HepG2 (cell line): ENCODE measurements around the gene GPC6. TPM values are rescaled to one million over a fixed set of nuclear protein-coding genes. Genes with fewer than 3 reads are reported as not detected.

Experiments
- ATAC-seq: fragments of 200-7000 bp; cut with Tn5 transposase; 3 replicates; pipeline ENCODE4 v1.9.1; 2020; ENCODE audit warnings: mild to moderate bottlenecking, moderate library complexity
- BruUV-seq: library from RNA; stranded (reverse); fragments of 400-500 nt; replicated peaks from 2 replicates; lab custom pipeline; 2021; lab: Mats Ljungman, UMichigan
- CTCF ChIA-PET: fragments of 300-600 bp; formaldehyde crosslinking; extraction: SDS; loops from one replicate; lab custom pipeline; 2021; ENCODE audit warnings: low total read pairs, inconsistent platforms, low intra/inter-chr PET ratio; lab: Yijun Ruan, JAX
- POLR2A ChIA-PET: fragments of 350-600 bp; sonication (Branson Sonifier 250); formaldehyde crosslinking; loops from one replicate; lab custom pipeline; 2020; ENCODE audit warnings: antibody characterized with exemption, inconsistent platforms; lab: Yijun Ruan, JAX
- DNase-seq: peaks from one replicate; pipeline ENCODE4 v3.0.0-alpha.2; 2015; ENCODE audit warnings: low spot score
- FAIRE-seq: peaks from 3 replicates; lab custom pipeline; 2011; peaks lifted over from hg19 to GRCh38; lab: Jason Lieb, UNC
- H2AFZ ChIP-seq: one replicate; pipeline ENCODE4 v1.6.1; 2011; ENCODE audit warnings: low read length, inconsistent platforms
- H3K27ac ChIP-seq: fragments of 300-600 bp; 3 replicates; pipeline ENCODE4 v1.8.0; 2011; ENCODE audit warnings: mixed run types, mild to moderate bottlenecking, mixed read lengths, low read length, inconsistent platforms; ENCODE audit not compliant: insufficient read depth; ENCODE audit errors: extremely low read length
- H3K27me3 ChIP-seq, 2 experiments: fragments of 200-600 bp in 1 of 2; 2 replicates in 1 of 2; 3 replicates in 1 of 2; pipeline versions ENCODE4 v1.6.0 to v1.8.0; 2011; ENCODE audit warnings: low read length in 2 of 2, mild to moderate bottlenecking in 2 of 2, moderate library complexity in 2 of 2, inconsistent platforms in 1 of 2; ENCODE audit not compliant: insufficient read depth in 2 of 2, control insufficient read depth in 1 of 2
- H3K36me3 ChIP-seq, 2 experiments: fragments of 200-600 bp in 1 of 2; replicated peaks in 1 of 2; 2 replicates in 1 of 2; 3 replicates in 1 of 2; pipeline versions ENCODE4 v1.5.1 to v1.8.0; 2011; ENCODE audit warnings: low read length in 2 of 2, inconsistent platforms in 1 of 2; ENCODE audit not compliant: insufficient read depth in 2 of 2, control insufficient read depth in 1 of 2
- H3K4me1 ChIP-seq: 2 replicates; pipeline ENCODE4 v1.5.1; 2012; ENCODE audit warnings: low read length, inconsistent platforms; ENCODE audit not compliant: insufficient read depth
- H3K4me2 ChIP-seq: 2 replicates; pipeline ENCODE4 v1.6.0; 2011; ENCODE audit warnings: low read depth, low read length, inconsistent platforms
- H3K4me3 ChIP-seq, 3 experiments: fragments of 200-600 bp in 1 of 3; sonication (generic), shearing (Covaris generic) in 1 of 3; replicated peaks in 1 of 3; 2 replicates each; pipeline ENCODE4 v1.5.1; 2011 to 2016; ENCODE audit warnings: low read length in 3 of 3, inconsistent platforms in 2 of 3, low read depth in 2 of 3, mild to moderate bottlenecking in 2 of 3, control low read depth in 1 of 3, mixed read lengths in 1 of 3; ENCODE audit not compliant: insufficient read depth in 1 of 3
- H3K79me2 ChIP-seq: one replicate; pipeline ENCODE4 v1.6.1; 2011; ENCODE audit warnings: low read length, inconsistent platforms; ENCODE audit not compliant: insufficient read depth
- H3K9ac ChIP-seq: 2 replicates; pipeline ENCODE4 v1.6.0; 2011; ENCODE audit warnings: mild to moderate bottlenecking, low read depth, low read length, inconsistent platforms; ENCODE audit not compliant: insufficient read depth
- H3K9me3 ChIP-seq: 2 replicates; pipeline ENCODE4 v1.5.1; 2012; ENCODE audit warnings: mild to moderate bottlenecking, low read length
- H4K20me1 ChIP-seq: 2 replicates; pipeline ENCODE4 v1.6.0; 2011; ENCODE audit warnings: inconsistent platforms, mild to moderate bottlenecking, low read length, moderate library complexity; ENCODE audit not compliant: insufficient read depth
- ARNTL ChIP-seq: sonication (generic); formaldehyde crosslinking; IDR thresholded peaks from 2 replicates; pipeline ENCODE4 v1.4.0; 2020; ENCODE audit warnings: mild to moderate bottlenecking, missing genetic modification reagents
- CREB3 ChIP-seq: sonication (generic); formaldehyde crosslinking; IDR thresholded peaks from 2 replicates; pipeline ENCODE4 v1.5.0; 2020; ENCODE audit warnings: missing genetic modification reagents
- DRAP1 ChIP-seq: IDR thresholded peaks from 2 replicates; pipeline ENCODE4 v1.6.1; 2016; ENCODE audit warnings: missing genetic modification reagents, missing compliant biosample characterization
- KDM4B ChIP-seq: sonication (generic); formaldehyde crosslinking; IDR thresholded peaks from 2 replicates; pipeline ENCODE4 v1.4.0; 2020; ENCODE audit warnings: missing genetic modification reagents
- MED1 ChIP-seq: sonication (generic); formaldehyde crosslinking; IDR thresholded peaks from 2 replicates; pipeline ENCODE4 v1.4.0; 2020; ENCODE audit warnings: missing genetic modification reagents
- MXI1 ChIP-seq: IDR thresholded peaks from 3 replicates; pipeline ENCODE4 v1.6.1; 2012; ENCODE audit warnings: low read depth, low read length, inconsistent platforms, borderline replicate concordance
- POLR2G ChIP-seq: fragments of 200-400 bp; formaldehyde crosslinking; IDR thresholded peaks from 2 replicates; pipeline ENCODE4 v1.6.1; 2018; ENCODE audit warnings: mild to moderate bottlenecking, low read depth, low read length, moderate library complexity
- PTBP1 ChIP-seq: fragments of 200-400 bp; formaldehyde crosslinking; IDR thresholded peaks from 2 replicates; pipeline ENCODE4 v1.6.1; 2018; ENCODE audit warnings: low read length, low read depth; ENCODE audit not compliant: poor library complexity, severe bottlenecking
- RARA ChIP-seq: IDR thresholded peaks from 2 replicates; pipeline ENCODE4 v1.6.1; 2016; ENCODE audit warnings: missing genetic modification reagents, missing compliant biosample characterization
- RXRB ChIP-seq: IDR thresholded peaks from 2 replicates; pipeline ENCODE4 v1.6.1; 2016; ENCODE audit warnings: borderline replicate concordance, missing genetic modification reagents, missing compliant biosample characterization
- SMC3 ChIP-seq: IDR thresholded peaks from 2 replicates; pipeline ENCODE4 v1.6.1; 2011; ENCODE audit warnings: low read length, improper control_type of control experiment
- TAF1 ChIP-seq: sonication (generic); formaldehyde crosslinking; IDR thresholded peaks from 2 replicates; pipeline ENCODE4 v1.4.0; 2020; ENCODE audit warnings: missing genetic modification reagents
- WIZ ChIP-seq: sonication (generic); formaldehyde crosslinking; IDR thresholded peaks from 2 replicates; pipeline ENCODE4 v1.5.1; 2020; ENCODE audit warnings: mild to moderate bottlenecking, missing genetic modification reagents
- ZNF563 ChIP-seq: sonication (generic); formaldehyde crosslinking; IDR thresholded peaks from 2 replicates; pipeline ENCODE4 v1.8.0; 2022; ENCODE audit warnings: mild to moderate bottlenecking, moderate library complexity, missing genetic modification reagents
- ZNF660 ChIP-seq: sonication (generic); formaldehyde crosslinking; IDR thresholded peaks from 2 replicates; pipeline ENCODE4 v1.5.1; 2020; ENCODE audit warnings: mild to moderate bottlenecking, low read depth, missing genetic modification reagents, borderline replicate concordance
- WGBS: methylation state at CpG from one replicate; pipeline ENCODE4 v1.1.6; 2017; ENCODE audit warnings: low lambda C conversion rate; 5-methylcytosine and 5-hydroxymethylcytosine counted together
- in situ Hi-C: cut with HindIII; loops from 2 replicates; pipeline ENCODE4 v1.10.0; 2017; ENCODE audit warnings: low pct_unique_long_range_greater_than_20kb; ENCODE audit not compliant: extremely low pct_ligation_motif_present
- intact Hi-C: fragments of 100-400 bp; cut with micrococcal nuclease; formaldehyde crosslinking; loops from one replicate; pipeline ENCODE4 v1.10.0; 2022; ENCODE audit not compliant: unreplicated experiment
- polyA plus RNA-seq, 8 experiments: library from polyadenylated mRNA; depleted of rRNA in 3 of 8; stranded (reverse) in 7 of 8; unstranded in 1 of 8; fragments of >200 nt; fragmentation: Illumina TruSeq in 4 of 8; extraction: Trizol in 4 of 8; gene quantifications; 2 replicates each; pipeline versions ENCODE4 v1.2.1 to v1.2.3, GENCODE V29; 2011 to 2016; ENCODE audit warnings: low read depth in 4 of 8, missing spikeins in 1 of 8, mixed read lengths in 1 of 8; ENCODE audit not compliant: insufficient read depth in 1 of 8
- total RNA-seq, 5 experiments: library from RNA; depleted of rRNA; stranded (reverse); fragments of >200 nt; fragmentation: Illumina TruSeq; extraction: Trizol; gene quantifications; 2 replicates each; pipeline ENCODE4 v1.2.3, GENCODE V29; 2016; ENCODE audit warnings: low read depth in 1 of 5
- TF ChIP-seq, protein P1 (sequence below): sonication (generic); formaldehyde crosslinking; IDR thresholded peaks from 2 replicates; pipeline ENCODE4 v1.5.0; 2020; ENCODE audit warnings: mild to moderate bottlenecking, missing genetic modification reagents, borderline replicate concordance
- TF ChIP-seq, protein P2 (sequence below): sonication (generic); formaldehyde crosslinking; IDR thresholded peaks from 2 replicates; pipeline ENCODE4 v1.5.0; 2020; ENCODE audit warnings: missing genetic modification reagents

Gene GPC6
- total and polyA plus RNA-seq, 2 of the 13 experiments (the other 11 are each of a cell fraction or from before 2014, with no cell fraction given): 24.5 to 33.9 TPM

DNA sequence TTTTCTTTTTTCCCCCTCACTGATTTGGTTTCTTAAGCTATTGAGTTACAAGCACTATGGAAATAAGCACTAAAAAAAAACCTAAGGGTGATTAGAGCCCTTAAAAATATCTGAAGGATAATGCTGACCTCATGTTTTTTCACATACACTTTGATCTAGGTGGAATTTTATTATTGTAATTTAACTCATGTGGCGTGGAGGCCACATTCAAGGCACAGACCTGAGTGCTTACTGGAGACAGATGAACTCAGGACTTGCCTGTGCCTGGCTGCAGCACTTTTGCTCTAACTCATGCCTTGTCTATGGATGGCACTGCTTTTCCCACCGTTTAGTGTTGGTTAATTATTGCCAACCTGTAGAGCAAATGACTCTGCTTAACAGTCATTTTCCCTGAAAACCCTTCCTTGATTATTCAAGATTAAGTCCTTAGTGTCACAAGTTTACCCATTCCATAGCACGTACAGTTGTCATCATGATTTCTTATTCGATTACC, 541.4 kb downstream of the GPC6 start (continued):
- TF ChIP-seq RXRB (CRISPR knock-in tag) (peak; percentile 47; the same call in 1 of the 2 replicates), POLR2G (peak; percentile 66), MED1 (CRISPR knock-in tag) (peak; percentile 16; the same call in 1 of the 2 replicates), RARA (peak; percentile 27), ZNF660 (CRISPR knock-in tag) (no peak), KDM4B (CRISPR knock-in tag) (no peak), ZNF563 (CRISPR knock-in tag) (no peak), MXI1 (peak; percentile 47; the same call in 1 of the 3 replicates), PTBP1 (no peak), TAF1 (CRISPR knock-in tag) (peak; percentile 41; the same call in 1 of the 2 replicates), CREB3 (CRISPR knock-in tag) (0 out of 2 replicates have a peak, but pooled peaks have one; percentile 40), SMC3 (0 out of 2 replicates have a peak, but pooled peaks have one; percentile 2), WIZ (CRISPR knock-in tag) (0 out of 2 replicates have a peak, but pooled peaks have one; percentile 38), DRAP1 (peak; percentile 72)

DNA sequence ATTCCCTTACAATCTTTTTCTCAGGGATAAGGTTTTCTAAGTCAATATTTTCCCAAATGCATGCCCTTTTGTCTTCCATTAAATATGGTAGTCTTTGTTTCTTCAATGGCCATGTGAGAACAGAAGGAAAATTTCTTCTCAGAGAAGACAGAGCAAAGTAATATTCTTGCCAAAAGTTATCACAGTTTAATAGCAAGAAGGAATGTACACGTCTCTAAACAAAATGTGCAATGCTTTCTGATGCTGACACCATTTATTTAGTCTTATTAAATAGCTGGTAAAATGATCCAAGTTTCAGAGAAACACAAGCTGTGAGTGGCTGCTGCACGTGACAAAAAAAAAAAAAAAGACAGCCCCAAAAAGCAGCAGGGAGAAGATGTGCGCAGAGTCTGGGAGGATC, 542.5 kb downstream of the GPC6 start:
- no peaks in the 10 kb centered on the region for H3K27me3 ChIP-seq
- H3K9ac ChIP-seq: no peak overlapping the region
- FAIRE-seq: no peak
- H4K20me1 ChIP-seq: no peaks in the 10 kb centered on the region
- H3K4me3 ChIP-seq: no peak overlapping the region
- ChIA-PET CTCF (no interaction called here), POLR2A (no interaction called here)
- H3K36me3 ChIP-seq: no peaks in the 10 kb centered on the region
- peaks cover 41% of the 10 kb centered on the region for H3K4me1 ChIP-seq
- no peak overlapping the region for H2AFZ ChIP-seq
- no peak for ATAC-seq
- intact Hi-C loops (no loop called here), in situ Hi-C loops (loop anchor here (25.0 kb wide), 1 partner anchor 532 kb away; the partner anchor contains the start of gene GPC6)
- H3K79me2 ChIP-seq: no peaks in the 10 kb centered on the region
- H3K9me3 ChIP-seq: no peaks in the 10 kb centered on the region
- no peak overlapping the region for H3K4me2 ChIP-seq
- H3K27ac ChIP-seq: no peak overlapping the region
- BruUV-seq: no TSS peak
- WGBS: 95% methylated on average over 3 of the region's 3 CpGs
- DNase-seq: no peak
- TF ChIP-seq, protein P1, sequence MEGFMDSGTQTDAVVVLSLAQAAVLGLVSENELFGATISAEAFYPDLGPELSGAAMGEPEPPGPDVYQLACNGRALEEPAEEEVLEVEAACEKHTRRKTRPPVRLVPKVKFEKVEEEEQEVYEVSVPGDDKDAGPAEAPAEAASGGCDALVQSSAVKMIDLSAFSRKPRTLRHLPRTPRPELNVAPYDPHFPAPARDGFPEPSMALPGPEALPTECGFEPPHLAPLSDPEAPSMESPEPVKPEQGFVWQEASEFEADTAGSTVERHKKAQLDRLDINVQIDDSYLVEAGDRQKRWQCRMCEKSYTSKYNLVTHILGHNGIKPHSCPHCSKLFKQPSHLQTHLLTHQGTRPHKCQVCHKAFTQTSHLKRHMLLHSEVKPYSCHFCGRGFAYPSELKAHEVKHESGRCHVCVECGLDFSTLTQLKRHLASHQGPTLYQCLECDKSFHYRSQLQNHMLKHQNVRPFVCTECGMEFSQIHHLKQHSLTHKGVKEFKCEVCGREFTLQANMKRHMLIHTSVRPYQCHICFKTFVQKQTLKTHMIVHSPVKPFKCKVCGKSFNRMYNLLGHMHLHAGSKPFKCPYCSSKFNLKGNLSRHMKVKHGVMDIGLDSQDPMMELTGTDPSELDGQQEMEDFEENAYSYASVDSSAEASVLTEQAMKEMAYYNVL (CRISPR knock-in tag): no peak
- TF ChIP-seq, protein P2, sequence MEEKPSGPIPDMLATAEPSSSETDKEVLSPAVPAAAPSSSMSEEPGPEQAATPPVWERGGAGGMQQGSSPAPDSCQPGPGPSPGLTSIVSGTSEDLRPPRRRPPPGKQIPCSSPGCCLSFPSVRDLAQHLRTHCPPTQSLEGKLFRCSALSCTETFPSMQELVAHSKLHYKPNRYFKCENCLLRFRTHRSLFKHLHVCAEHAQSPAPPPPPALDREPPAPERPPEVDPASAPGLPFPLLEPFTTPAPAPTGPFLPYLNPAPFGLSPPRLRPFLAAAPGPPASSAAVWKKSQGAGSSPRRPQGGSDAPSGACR (CRISPR knock-in tag): no peak
- TF ChIP-seq ARNTL (CRISPR knock-in tag): no peak
